Kidney capillary endothelial cell (primary cell): ENCODE results near the gene HDAC4.
A peak's percentile ranks its signal among the peaks of the same experiment; 100 is the strongest.

ENCODE experiments used
- DNase-seq: peaks from one replicate; pipeline ENCODE4 v3.0.0-alpha.2; 2018; ENCODE audit warnings: low spot score

Gene HDAC4

GRCh38 chr2:239166201-239166834 is 234.5 kb downstream of the HDAC4 start:
- no peak for DNase-seq

GRCh38 chr2:239165206-239165831 is 235.5 kb downstream of the HDAC4 start:
- no peak for DNase-seq

GRCh38 chr2:239164335-239164871 is 236.4 kb downstream of the HDAC4 start:
- no peak for DNase-seq

- DNase-seq = no peak
These were observed 237.0 kb downstream of the HDAC4 start for GRCh38 chr2:239163688-239164334.

- DNase-seq = no peak
These were observed 237.7 kb downstream of the HDAC4 start for GRCh38 chr2:239162976-239163687.

- DNase-seq = no peak
These were observed 238.5 kb downstream of the HDAC4 start for GRCh38 chr2:239162141-239162821.

GRCh38 chr2:239161711-239162140 is 239.1 kb downstream of the HDAC4 start:
- DNase-seq = no peak

GRCh38 chr2:239160226-239161143 is 240.3 kb downstream of the HDAC4 start:
- no peak for DNase-seq

DNA sequence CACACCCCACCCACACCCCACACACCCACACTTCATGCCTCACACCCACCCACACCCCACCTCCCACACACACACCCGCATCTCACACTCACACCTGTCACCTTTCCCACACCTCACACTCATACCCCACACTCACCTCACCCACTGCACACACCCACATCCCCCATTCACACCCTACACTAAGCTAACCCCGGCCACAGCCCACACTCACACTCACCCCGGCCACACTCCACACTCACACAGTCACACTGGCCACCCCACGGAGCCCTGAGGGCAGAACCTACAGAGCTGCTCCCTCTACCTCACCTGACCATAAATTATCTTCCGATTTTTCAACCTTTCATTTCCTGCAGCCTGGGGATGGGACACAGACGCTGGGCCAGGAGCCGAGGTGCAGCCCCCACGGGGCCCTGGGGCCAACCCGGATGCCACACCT is 241.3 kb downstream of the HDAC4 start:
- no peak for DNase-seq

- DNase-seq = no peak
These were observed 242.0 kb downstream of the HDAC4 start for GRCh38 chr2:239158641-239159475.

DNA sequence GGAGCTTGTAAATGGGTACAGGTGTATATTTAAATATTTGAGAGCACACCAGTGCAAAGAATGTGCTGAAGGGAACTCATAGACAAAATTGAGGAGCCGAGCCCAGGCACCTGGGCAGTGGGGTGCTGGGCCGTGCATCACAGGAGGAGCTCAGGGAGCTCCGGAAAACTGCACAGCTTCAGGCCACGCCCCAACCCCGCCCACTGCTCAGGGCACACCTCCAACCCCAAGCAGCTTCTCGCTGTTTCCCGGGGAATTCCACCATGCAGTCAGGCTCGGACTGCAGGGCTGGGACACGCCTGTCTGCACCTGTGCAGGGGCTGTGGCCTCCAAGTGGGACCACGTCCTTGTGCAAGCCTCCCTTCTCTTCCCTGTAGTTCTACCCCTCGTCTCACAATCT is 243.0 kb downstream of the HDAC4 start:
- no peak for DNase-seq

DNA sequence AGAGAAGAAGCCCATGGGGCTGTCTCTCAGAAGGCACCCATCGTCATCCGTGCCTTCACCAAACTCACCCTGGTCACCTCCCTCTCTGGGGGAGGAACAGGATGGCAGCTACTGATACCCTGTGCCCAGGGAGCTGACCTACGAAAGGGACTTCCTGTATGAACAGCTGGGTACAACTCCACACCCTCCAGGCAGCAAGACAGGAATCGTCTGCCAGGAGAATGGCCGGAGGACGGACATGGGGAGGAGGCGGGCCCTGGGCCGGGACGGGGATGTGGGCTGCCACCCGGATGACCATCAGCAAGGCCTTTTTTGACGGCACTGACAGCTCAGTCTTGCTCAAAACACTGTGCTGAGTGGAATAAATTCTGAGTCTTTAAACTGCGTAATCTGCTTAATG is 243.6 kb downstream of the HDAC4 start:
- peak; percentile 9 for DNase-seq

GRCh38 chr2:239156516-239157265 is 244.1 kb downstream of the HDAC4 start:
- no peak for DNase-seq

GRCh38 chr2:239155806-239156480 is 244.9 kb downstream of the HDAC4 start:
- no peak for DNase-seq

GRCh38 chr2:239154971-239155805 is 245.6 kb downstream of the HDAC4 start:
- no peak for DNase-seq

GRCh38 chr2:239153806-239154591 is 246.8 kb downstream of the HDAC4 start:
- no peak for DNase-seq

- no peak for DNase-seq
These were observed 247.9 kb downstream of the HDAC4 start for GRCh38 chr2:239152916-239153305.
